Ovary (tissue), 3 donors: ENCODE results near the gene BCAM.

ENCODE experiments used
- POLR2A ChIP-seq: fragments of 450-650 bp; IDR thresholded peaks from one replicate; pipeline ENCODE4 v1.6.1; 2017; ENCODE audit warnings: antibody characterized with exemption, mild to moderate bottlenecking, moderate library complexity
- TF ChIP-seq, protein P1 (sequence below), 3 donors: fragments of 450-650 bp in 2 of 3; fragments of 200-600 bp in 1 of 3; IDR thresholded peaks; one replicate each; pipeline versions ENCODE4 v1.5.1 to v1.8.0; 2016 to 2022; ENCODE audit warnings: antibody characterized with exemption in 3 of 3, mild to moderate bottlenecking in 1 of 3
- donor health status: DM: no; HTN: no; CAD: no.

DNA sequence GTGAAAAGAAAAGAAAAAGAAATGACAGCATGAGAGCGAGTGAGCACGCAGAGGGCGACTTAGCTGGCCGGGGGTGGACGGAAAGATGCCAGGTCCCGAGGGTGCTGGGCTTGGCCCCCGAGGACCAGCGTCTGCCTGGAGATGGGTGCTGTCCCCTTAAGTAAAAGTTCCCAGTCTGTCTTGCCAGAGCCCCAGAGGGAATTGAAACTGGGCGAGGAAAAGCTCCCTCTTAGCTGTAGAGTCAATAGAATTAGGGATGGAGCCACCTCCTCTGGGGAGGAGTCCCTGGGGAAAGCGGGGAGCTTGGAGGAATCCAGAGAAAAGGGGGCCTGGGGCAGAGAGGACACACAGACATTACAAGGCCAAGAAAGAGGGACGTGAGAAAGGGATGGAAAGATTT lies 13.3 kb downstream of the BCAM start:
- TF ChIP-seq, protein P1, sequence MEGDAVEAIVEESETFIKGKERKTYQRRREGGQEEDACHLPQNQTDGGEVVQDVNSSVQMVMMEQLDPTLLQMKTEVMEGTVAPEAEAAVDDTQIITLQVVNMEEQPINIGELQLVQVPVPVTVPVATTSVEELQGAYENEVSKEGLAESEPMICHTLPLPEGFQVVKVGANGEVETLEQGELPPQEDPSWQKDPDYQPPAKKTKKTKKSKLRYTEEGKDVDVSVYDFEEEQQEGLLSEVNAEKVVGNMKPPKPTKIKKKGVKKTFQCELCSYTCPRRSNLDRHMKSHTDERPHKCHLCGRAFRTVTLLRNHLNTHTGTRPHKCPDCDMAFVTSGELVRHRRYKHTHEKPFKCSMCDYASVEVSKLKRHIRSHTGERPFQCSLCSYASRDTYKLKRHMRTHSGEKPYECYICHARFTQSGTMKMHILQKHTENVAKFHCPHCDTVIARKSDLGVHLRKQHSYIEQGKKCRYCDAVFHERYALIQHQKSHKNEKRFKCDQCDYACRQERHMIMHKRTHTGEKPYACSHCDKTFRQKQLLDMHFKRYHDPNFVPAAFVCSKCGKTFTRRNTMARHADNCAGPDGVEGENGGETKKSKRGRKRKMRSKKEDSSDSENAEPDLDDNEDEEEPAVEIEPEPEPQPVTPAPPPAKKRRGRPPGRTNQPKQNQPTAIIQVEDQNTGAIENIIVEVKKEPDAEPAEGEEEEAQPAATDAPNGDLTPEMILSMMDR (IDR thresholded peaks at IDR 0.05) = no peak
- TF ChIP-seq POLR2A = no peak
